GM12865 (cell line): ENCODE data around the gene TSPAN12.

Experiments
- DNase-seq: peaks from one replicate; pipeline ENCODE4 v3.0.0; 2010; ENCODE audit warnings: low read depth
- H3K4me3 ChIP-seq: 2 replicates; pipeline ENCODE4 v1.5.1; 2011; ENCODE audit warnings: mild to moderate bottlenecking, low read depth, low read length, control low read depth
- CTCF ChIP-seq: IDR thresholded peaks from 2 replicates; pipeline ENCODE4 v1.5.1; 2011; ENCODE audit warnings: low read length, control low read depth, low read depth, inconsistent platforms; ENCODE audit not compliant: insufficient read depth; ENCODE audit errors: missing control alignments

TSPAN12 gene

GRCh38 chr7:120794106-120794729 lies 63.7 kb downstream of the TSPAN12 start:
- DNase-seq = no peak
- no peak overlapping the region for H3K4me3 ChIP-seq
- no peak for TF ChIP-seq CTCF

GRCh38 chr7:120793213-120793936 lies 64.6 kb downstream of the TSPAN12 start:
- TF ChIP-seq CTCF = no peak
- H3K4me3 ChIP-seq = no peak overlapping the region
- no peak for DNase-seq

GRCh38 chr7:120792861-120793130 lies 65.1 kb downstream of the TSPAN12 start:
- TF ChIP-seq CTCF = no peak
- no peak for DNase-seq
- H3K4me3 ChIP-seq = no peak overlapping the region

- TF ChIP-seq CTCF = peak; percentile 97
- DNase-seq = peak; percentile 83
- H3K4me3 ChIP-seq = no peak overlapping the region
These were observed 65.7 kb downstream of the TSPAN12 start for GRCh38 chr7:120792091-120792860.

- H3K4me3 ChIP-seq = no peak overlapping the region
- DNase-seq = no peak
- TF ChIP-seq CTCF = no peak
These were observed 72.8 kb downstream of the TSPAN12 start for GRCh38 chr7:120785095-120785494.

- TF ChIP-seq CTCF = no peak
- DNase-seq = no peak
- H3K4me3 ChIP-seq = no peak overlapping the region
These were observed 74.2 kb downstream of the TSPAN12 start for GRCh38 chr7:120783721-120784120.
